Activated CD8-positive, alpha-beta memory T cell treated with anti-CD3 and anti-CD28 coated beads for 48 hours (primary cell): Measurements from ENCODE around the gene PSMD5.
A peak's percentile ranks its signal among the peaks of the same experiment; 100 is the strongest.
"Not testable (repeated sequence)": the region's sequence is repeated elsewhere in the genome, so short reads cannot be mapped to it uniquely, and the experiment has no call there.

ENCODE experiments used
- DNase-seq, 3 experiments: peaks; one replicate each; pipeline ENCODE4 v3.0.0-alpha.2; 2020; ENCODE audit warnings: low read depth in 2 of 3, low spot score in 2 of 3

The PSMD5 gene

GRCh38 chr9:120808931-120809330 lies 33.8 kb downstream of the PSMD5 start:
- no peak for DNase-seq

- DNase-seq, result no peak
Measured at GRCh38 chr9:120807607-120808379, 34.9 kb downstream of the PSMD5 start.

- not testable (repeated sequence) for DNase-seq
Measured at GRCh38 chr9:120804784-120805363, 37.8 kb downstream of the PSMD5 start.

DNA sequence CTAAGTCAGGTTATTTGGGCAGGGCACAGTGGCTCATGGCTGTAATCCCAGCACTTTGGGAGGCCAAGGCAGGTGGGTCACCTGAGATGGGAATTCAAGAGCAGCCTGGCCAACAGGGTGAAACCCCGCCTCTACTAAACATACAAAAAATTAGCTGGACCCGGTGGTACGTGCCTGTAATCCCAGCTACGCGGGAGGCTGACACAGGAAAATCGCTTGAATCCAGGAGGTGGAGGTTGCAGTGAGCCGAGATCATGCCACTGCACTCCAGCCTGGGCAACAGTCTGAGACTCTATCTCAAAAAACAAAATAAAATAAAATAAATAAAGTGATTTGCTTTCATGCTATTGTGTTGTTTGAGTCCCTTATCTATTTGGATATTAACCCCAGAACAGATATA lies 41.3 kb downstream of the PSMD5 start:
- DNase-seq, result no peak

DNA sequence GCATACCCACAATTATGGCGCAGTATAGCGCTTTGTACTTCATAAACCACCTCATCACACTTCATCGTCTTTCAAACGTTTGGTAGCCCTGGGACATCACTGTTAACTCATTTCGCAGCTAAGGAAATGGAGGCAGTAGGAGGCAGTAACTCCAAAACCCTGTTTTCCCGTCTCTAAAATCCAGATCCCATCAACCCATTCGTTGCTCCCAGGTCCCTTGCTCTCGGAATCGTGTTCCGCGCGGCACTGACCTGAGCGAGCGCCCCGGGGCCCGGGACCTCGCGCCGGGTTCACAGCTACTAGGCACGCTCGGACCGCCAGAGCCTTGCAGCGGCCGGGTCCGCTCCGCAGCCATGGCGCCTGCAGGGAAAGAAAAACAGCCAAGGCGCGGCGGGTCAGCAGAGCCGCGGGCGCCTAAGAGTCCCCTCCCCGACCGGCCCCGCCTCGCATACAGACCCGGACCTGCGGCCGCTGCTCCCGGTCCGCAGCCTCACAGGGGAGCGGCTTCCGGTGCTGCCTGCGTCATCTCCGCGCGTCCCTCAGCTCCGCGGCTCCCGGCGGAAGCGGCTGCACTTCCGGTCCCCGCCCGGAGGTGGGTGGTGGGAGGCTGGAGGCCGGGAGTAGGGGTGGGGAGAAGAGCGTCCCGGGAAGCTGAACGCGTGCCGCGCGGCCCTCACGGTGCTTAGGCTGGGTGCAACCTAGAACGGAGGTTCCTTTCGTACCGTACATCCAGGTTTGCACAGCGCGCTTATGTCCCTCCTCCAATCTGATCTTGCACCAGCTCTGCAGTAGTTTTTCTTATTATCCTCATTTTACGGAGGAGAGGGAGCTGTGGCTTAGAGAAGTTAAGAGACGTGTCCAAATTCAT lies 49.6 kb downstream of the PSMD5 start, which contains the start of gene FBXW2:
FBXW2 (minus strand) TSS at position 519 of the 868 bp plus-strand sequence. CDS start 5,158 bp downstream, outside the sequence.
- DNase-seq, result peak; percentile 72 to 87 (median 77)

DNA sequence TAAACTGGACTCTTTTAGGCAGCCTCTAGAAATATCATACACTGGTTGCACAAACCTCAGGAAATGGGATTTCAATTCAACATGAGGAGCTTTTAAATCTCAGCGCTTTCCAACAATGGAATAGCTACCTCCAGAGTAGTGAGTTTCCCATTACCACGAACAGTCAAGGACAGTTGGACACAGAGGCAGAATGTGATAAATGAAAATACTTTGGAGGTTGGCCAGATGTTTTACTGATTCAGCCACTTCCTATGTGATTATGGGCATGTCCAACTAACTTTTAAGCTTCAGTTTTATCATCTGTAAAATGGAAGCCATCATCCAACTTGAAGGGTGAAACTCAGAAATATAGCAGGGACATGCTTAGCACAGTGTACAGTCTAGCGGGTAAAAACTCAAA lies 51.6 kb downstream of the PSMD5 start:
- DNase-seq, result no peak

- DNase-seq, result no peak
Measured at GRCh38 chr9:120787933-120788332, 54.8 kb downstream of the PSMD5 start.

- no peak for DNase-seq
Measured at GRCh38 chr9:120783602-120784047, 59.1 kb downstream of the PSMD5 start.

GRCh38 chr9:120781236-120781635 lies 61.5 kb downstream of the PSMD5 start:
- DNase-seq, result no peak

- DNase-seq, result no peak
Measured at GRCh38 chr9:120780367-120780766, 62.4 kb downstream of the PSMD5 start.

DNA sequence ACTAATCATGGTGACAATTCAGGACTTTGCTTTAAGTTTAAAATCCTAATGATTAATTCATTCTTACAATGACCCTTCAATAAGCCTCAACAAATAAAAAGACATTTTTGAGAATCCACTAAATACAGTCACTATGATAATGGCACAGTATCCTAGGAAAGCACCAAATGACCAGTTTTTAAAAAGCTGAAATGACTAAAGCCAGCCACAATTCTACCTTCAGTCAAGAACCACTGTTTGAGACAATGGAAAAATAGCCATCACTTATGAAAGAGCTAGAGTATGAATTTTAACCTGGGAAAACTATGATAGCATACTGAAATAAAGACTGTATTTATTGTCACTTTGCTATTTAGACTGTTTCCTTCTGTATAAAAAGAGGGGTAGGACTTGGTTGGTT lies 63.5 kb downstream of the PSMD5 start:
- no peak for DNase-seq

GRCh38 chr9:120778758-120779157 lies 64.0 kb downstream of the PSMD5 start:
- DNase-seq, result no peak

DNA sequence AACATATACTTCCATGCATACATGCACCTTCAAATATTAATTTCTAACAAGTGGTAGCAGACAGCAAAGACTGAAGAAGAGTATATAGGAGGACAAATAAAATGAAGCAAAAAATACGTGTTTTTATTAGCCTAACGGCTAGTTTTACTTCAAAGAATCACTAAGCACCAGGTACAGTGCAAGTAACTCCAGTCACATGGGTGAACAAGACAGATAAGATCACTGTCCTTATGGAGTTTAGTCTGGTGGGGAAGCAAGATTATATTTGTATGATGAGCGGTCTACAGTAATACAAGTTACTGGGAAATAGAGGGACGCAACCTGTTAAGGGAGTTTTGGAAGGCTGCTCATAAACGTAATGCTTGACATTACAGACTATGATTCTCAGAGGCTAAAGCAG lies 65.5 kb downstream of the PSMD5 start:
- no peak for DNase-seq

- no peak for DNase-seq
Measured at GRCh38 chr9:120776788-120777187, 65.9 kb downstream of the PSMD5 start.

- DNase-seq, result no peak
Measured at GRCh38 chr9:120775859-120776258, 66.9 kb downstream of the PSMD5 start.

DNA sequence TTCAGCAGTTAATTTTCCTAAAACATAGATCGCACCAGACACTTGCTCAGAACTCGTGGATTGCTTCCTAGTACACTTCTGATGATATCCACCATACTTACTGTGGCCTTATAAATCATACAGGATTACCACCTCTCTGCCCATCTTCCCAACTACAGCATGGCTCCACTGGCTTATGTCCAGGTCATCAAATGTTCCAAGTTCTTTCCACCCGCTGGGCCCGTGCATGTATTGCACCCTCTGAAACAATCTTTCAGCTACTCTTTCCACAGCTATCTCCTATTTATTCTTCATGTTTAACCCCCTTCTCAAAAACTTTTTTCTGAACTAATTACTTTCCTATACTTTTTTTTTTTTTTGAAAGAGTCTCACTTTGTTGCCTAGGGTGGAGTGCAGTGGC lies 68.0 kb downstream of the PSMD5 start:
- no peak for DNase-seq

- no peak for DNase-seq
Measured at GRCh38 chr9:120773256-120773655, 69.5 kb downstream of the PSMD5 start.

GRCh38 chr9:120770931-120771330 lies 71.8 kb downstream of the PSMD5 start:
- no peak for DNase-seq

DNA sequence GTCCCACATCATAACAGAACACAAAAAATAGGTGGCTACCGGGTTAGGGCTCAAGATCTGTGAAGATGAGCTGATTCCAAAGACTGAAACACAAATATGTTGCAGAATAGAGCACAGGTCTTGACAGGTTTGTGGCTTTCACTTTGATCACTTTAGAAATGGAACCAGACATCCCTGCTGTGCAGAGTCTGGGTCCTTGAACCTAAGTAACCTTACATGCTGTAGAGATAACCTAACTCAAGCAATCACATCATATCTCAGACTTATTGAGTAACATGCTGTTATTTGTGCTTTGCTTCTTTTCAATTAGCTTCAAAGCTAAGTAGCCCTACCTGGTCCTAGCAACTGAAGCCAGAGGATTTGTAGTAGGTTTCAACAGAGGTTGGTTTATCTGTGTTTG lies 73.8 kb downstream of the PSMD5 start:
- DNase-seq, result no peak

DNA sequence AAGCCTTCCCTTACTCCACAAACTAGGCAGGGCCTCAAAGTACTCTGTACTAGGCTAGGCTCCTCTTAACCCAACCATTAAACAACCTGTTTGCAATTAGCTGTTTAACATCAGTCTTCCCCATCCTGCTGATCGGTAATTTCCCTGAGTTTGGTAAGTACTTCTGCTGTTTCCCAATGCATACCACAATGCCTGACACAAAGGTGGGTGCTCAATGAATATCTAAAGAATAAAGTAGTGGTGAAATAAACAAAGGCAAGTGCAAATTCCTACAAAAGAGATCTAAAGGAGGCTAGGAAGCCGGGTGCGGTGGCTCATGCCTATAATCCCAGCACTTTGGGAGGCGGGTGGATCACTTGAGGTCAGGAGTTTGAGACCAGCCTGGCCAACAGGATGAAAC lies 74.5 kb downstream of the PSMD5 start:
- no peak for DNase-seq

DNA sequence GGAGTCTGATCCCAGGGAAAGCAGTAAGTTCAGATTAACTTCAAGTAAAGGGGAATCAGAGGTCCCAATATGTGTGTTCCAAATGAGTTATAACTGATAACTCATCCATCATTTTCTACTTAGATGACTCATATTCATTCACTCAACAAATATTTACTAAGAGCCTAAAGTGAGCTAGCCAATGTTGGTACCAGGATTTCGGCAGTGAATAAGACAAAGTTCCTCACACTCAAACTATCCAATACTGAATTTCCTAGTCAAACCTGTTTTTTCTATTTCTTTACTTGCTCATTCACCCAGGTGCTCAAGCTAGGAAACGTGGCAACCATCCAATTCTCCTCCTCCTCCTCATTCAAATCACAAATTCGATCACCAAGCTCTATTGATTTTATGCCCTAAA lies 75.3 kb downstream of the PSMD5 start:
- DNase-seq, result no peak
